ENCODE data around the gene TMEM61. TPM values are rescaled to one million over a fixed set of nuclear protein-coding genes. Genes with fewer than 3 reads are reported as not detected.

Gene TMEM61
- total and polyA plus RNA-seq, 2 experiments from 2014 or later: 0.22 to 0.90 TPM

DNA sequence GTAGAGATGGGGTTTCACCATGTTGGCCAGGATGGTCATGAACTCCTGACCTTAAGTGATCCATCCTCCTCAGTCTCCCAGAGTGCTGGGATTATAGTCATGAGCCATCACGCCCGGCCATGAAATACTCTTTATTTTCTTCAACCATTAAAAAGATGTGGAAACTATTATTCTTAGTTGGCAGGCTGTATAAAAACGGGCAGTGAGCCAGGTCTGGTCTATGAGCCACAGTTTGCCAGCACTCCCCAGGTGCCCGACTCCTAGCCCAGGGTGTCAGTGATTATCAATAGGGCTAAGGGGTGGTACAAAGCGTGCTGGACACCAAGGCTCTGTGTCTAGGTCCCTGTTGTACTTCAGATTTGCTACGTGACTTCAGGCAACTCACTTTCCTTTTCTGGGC lies 3.7 kb upstream of the TMEM61 start:
- WGBS (ENCODE audit: low lambda C conversion rate, missing lambda C conversion rate): 84% methylated on average over 6 of the region's 6 CpGs
- peaks cover 31% of the 10 kb centered on the region for H3K27me3 ChIP-seq
- TF ChIP-seq EZH2 (IDR thresholded peaks at IDR 0.05; ENCODE audit: borderline replicate concordance) (no peak), EZH2phosphoT487 (IDR thresholded peaks at IDR 0.05; ENCODE audit: low read depth, severe bottlenecking, unreplicated experiment) (no peak)
- TF ChIP-seq, protein P1, sequence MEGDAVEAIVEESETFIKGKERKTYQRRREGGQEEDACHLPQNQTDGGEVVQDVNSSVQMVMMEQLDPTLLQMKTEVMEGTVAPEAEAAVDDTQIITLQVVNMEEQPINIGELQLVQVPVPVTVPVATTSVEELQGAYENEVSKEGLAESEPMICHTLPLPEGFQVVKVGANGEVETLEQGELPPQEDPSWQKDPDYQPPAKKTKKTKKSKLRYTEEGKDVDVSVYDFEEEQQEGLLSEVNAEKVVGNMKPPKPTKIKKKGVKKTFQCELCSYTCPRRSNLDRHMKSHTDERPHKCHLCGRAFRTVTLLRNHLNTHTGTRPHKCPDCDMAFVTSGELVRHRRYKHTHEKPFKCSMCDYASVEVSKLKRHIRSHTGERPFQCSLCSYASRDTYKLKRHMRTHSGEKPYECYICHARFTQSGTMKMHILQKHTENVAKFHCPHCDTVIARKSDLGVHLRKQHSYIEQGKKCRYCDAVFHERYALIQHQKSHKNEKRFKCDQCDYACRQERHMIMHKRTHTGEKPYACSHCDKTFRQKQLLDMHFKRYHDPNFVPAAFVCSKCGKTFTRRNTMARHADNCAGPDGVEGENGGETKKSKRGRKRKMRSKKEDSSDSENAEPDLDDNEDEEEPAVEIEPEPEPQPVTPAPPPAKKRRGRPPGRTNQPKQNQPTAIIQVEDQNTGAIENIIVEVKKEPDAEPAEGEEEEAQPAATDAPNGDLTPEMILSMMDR (IDR thresholded peaks at IDR 0.05; ENCODE audit: poor library complexity): no peak

DNA sequence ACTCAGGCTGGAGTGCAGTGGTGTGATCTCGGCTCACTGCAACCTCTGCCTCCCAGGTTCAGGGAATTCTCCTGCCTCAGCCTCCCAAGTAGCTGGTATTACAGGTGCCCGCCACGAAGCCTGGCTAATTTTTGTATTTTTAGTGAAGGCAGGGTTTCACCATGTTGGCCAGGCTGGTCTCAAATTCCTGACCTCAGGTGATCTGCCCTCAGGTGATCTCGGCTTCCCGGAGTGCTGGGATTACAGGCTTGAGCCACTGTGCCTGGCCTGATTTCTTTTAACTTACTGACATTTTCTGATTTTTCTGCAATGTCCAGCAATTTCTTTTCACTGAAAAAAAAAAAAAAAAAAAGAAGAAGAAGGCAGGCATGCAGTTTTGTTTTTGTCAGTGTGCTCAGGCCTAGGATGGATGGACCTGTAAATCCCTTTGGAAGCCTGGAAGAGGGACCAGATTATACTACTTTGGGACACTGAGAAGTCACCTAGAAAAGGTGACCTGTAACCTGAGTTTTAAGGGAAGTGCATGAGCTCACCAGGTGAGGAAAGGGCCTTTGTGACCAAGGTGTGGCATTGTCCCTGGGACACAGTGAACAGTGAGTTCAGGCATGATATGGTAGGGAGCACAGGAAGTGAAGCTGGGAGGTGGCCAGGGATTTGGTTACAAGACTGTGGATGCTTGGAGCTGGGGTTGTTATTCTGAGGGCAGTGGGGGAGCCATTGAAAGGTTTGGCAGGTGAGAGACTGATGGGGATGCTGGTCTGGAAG lies 2.7 kb upstream of the TMEM61 start:
- no peaks in the 10 kb centered on the region for H3K9me2 ChIP-seq (replicated peaks; ENCODE audit: insufficient read depth)
- H4K20me1 ChIP-seq (ENCODE audit: insufficient read depth, poor library complexity, severe bottlenecking): no peaks in the 10 kb centered on the region
- H2AFZ ChIP-seq: no peak overlapping the region
- peaks cover 5% of the 10 kb centered on the region for H3K4me1 ChIP-seq (ENCODE audit: insufficient read depth)
- H3K79me2 ChIP-seq: no peaks in the 10 kb centered on the region
- 84% methylated on average over 5 of the region's 5 CpGs for WGBS (ENCODE audit: low lambda C conversion rate, missing lambda C conversion rate)
- H3K27me3 ChIP-seq: peaks cover 31% of the 10 kb centered on the region
- TF ChIP-seq EZH2phosphoT487 (IDR thresholded peaks at IDR 0.05; ENCODE audit: low read depth, severe bottlenecking, unreplicated experiment) (no peak), EZH2 (IDR thresholded peaks at IDR 0.05; ENCODE audit: borderline replicate concordance) (no peak)
- TF ChIP-seq, protein P1 (IDR thresholded peaks at IDR 0.05; ENCODE audit: poor library complexity): no peak
- H3K4me3 ChIP-seq: no peak overlapping the region
- no peak overlapping the region for H3K27ac ChIP-seq
- DNase-seq (ENCODE audit: low spot score): no peak
- no peak overlapping the region for H3K4me2 ChIP-seq
- H3K36me3 ChIP-seq (replicated peaks; ENCODE audit: insufficient read depth, low read depth): no peaks in the 10 kb centered on the region
- H3K9me3 ChIP-seq (ENCODE audit: low read depth): no peaks in the 10 kb centered on the region

More for the DNA sequence above, 3.7 kb upstream of the TMEM61 start:
- H4K20me1 ChIP-seq (ENCODE audit: insufficient read depth, poor library complexity, severe bottlenecking): no peaks in the 10 kb centered on the region
- no peaks in the 10 kb centered on the region for H3K9me2 ChIP-seq (replicated peaks; ENCODE audit: insufficient read depth)
- H3K79me2 ChIP-seq: no peaks in the 10 kb centered on the region
- no peak for DNase-seq (ENCODE audit: low spot score)
- H3K4me3 ChIP-seq: no peak overlapping the region
- H3K36me3 ChIP-seq (replicated peaks; ENCODE audit: insufficient read depth, low read depth): no peaks in the 10 kb centered on the region
- no peak overlapping the region for H3K27ac ChIP-seq
- no peak overlapping the region for H3K4me2 ChIP-seq
- H2AFZ ChIP-seq: no peak overlapping the region
- peaks cover 5% of the 10 kb centered on the region for H3K4me1 ChIP-seq (ENCODE audit: insufficient read depth)
- no peaks in the 10 kb centered on the region for H3K9me3 ChIP-seq (ENCODE audit: low read depth)

DNA sequence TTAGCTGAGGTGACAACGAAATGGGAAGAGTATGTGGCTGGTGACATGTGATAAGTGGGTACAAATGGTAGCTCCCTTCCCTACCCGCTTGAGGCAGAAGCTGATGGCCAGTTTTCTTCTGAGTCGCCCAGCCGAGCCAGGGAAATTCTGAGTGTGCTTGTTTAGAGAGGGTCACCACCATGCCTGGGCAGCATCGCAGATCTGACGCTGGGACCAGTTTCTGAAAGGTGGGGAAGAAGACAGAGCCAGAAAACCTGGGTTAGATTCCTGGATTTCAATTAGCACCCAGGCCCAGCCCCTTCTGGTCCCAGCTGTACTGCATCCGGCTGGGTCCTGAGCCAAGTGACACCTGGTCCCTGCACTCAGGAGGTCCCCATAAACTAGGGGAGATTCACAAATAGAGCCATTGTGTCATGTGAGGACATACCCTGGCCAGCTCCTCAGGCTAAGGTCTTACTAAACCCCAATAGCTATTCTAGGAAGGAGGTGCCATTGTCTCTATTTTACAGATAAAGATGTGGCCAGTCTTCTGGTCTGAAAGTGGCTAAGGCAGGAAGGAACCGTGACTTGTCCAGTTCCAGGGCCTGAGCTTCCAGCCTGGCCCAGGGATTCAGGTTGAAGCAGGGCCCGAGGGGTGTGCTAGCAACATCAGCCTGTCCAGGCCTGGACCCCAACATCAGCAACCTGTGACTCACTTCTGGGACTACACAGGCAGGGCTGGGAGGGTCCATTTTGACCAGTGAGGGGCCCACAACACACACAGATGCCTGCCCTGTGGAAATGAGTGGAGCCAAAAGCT lies 1.7 kb upstream of the TMEM61 start:
- no peaks in the 10 kb centered on the region for H3K36me3 ChIP-seq (replicated peaks; ENCODE audit: insufficient read depth, low read depth)
- no peak overlapping the region for H3K4me2 ChIP-seq
- H3K9me3 ChIP-seq (ENCODE audit: low read depth): no peaks in the 10 kb centered on the region
- H3K27ac ChIP-seq: no peak overlapping the region
- no peak for DNase-seq (ENCODE audit: low spot score)
- TF ChIP-seq, protein P1 (IDR thresholded peaks at IDR 0.05; ENCODE audit: poor library complexity): no peak
- no peak for TF ChIP-seq EZH2 (IDR thresholded peaks at IDR 0.05; ENCODE audit: borderline replicate concordance)
- TF ChIP-seq EZH2phosphoT487 (IDR thresholded peaks at IDR 0.05; ENCODE audit: low read depth, severe bottlenecking, unreplicated experiment): no peak
- H3K79me2 ChIP-seq: no peaks in the 10 kb centered on the region
- no peaks in the 10 kb centered on the region for H4K20me1 ChIP-seq (ENCODE audit: insufficient read depth, poor library complexity, severe bottlenecking)
- peaks cover 37% of the 10 kb centered on the region for H3K27me3 ChIP-seq
- 91% methylated on average over 9 of the region's 9 CpGs for WGBS (ENCODE audit: low lambda C conversion rate, missing lambda C conversion rate)
- no peak overlapping the region for H3K4me3 ChIP-seq
- H3K4me1 ChIP-seq (ENCODE audit: insufficient read depth): peaks cover 5% of the 10 kb centered on the region
- H3K9me2 ChIP-seq (replicated peaks; ENCODE audit: insufficient read depth): no peaks in the 10 kb centered on the region
- H2AFZ ChIP-seq: no peak overlapping the region

Data from hepatocyte (in vitro differentiated cells).